EL (cell line): ENCODE results near the gene ANKS1B.

Experiments used
- DNase-seq: peaks from one replicate; pipeline ENCODE4 v3.0.0-alpha.2; 2016

Gene ANKS1B

GRCh38 chr12:98908866-98909265, 1075.9 kb downstream of the ANKS1B start:
- DNase-seq, result no peak

DNA sequence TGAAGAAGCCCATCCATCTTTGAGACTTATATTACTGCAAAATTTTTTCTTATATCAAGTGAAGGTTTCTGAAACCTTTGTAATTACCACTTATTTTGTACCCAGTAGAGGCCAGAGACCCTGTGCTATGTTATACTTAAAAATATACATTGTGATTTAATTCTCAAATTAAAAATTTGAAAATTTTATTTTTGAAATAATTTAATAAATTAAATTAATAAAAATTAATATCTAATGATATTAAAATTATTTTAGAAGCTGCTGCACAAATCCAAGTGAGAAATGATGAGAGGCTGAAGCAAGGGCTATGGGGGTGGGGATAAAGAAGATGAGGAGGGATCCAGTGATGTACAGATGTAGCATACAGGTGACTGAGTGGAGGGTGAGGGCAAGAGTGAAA, 1080.9 kb downstream of the ANKS1B start:
- DNase-seq, result no peak

DNA sequence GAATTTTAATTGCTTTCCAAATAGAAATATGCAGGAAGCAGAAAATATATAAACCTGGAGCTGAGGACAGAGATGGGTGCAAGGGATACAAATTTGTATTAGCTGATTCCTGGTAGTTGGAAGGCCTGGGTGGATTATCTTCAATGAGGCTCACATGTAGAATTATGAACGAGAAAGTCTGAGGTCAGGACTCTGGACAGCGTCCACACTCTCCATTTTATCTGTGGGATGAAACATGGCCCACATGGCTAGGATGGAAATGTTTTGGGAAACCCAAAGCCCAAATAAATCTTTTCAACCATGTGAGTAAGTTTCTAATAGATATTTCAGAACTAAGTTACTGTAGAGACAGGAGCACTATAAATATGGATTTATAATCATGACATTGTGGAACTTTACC, 1083.5 kb downstream of the ANKS1B start:
- no peak for DNase-seq

DNA sequence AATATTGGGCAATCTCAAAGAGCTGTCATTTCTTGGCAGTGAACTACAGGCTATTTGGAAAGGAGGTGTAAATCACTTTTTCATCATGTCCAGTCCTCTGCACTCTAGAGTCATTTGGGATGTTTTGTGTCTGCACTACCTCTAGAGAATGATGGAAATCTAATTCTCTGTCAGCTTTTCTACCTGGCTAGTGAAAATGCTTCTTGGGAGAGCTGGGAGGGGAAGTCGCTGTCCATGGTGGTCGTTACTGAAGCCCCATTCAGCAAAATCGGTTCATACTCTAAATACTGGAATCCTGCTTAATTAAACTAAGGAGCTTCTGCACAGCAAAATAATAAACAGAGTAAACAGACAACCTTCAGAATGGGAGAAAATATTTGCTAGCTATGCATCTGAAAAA, 1087.8 kb downstream of the ANKS1B start:
- DNase-seq, result no peak

DNA sequence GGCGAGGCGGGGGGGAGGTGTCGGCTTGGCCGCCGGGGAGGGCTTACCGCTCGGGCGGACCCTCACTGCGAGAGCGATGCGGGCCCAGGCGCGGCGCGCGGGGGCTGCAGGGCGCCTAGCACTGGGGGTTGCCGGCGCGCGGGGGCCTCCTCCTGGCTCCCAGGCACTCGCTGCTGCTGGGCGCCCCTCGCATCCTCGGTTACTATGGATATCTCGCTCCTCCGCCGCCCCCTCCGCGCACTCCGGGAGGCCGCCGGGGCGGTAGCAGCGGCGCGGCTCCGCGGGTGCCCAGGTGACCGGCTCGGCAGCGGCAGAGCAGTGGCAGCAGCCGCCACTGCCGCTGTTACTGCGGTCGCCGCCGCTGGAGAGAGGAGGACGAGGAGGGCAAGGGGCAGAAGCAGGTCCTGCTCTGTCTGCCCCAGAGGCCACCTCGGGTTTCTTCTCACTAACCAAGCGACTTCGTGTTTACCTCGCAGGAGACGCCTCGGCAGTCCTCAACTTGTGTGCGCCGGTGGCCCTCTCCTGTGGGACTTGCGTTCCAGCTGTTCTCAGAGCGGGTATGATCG, 1089.6 kb downstream of the ANKS1B start:
- DNase-seq, result no peak

GRCh38 chr12:98894412-98895085, 1090.2 kb downstream of the ANKS1B start:
- DNase-seq, result no peak

DNA sequence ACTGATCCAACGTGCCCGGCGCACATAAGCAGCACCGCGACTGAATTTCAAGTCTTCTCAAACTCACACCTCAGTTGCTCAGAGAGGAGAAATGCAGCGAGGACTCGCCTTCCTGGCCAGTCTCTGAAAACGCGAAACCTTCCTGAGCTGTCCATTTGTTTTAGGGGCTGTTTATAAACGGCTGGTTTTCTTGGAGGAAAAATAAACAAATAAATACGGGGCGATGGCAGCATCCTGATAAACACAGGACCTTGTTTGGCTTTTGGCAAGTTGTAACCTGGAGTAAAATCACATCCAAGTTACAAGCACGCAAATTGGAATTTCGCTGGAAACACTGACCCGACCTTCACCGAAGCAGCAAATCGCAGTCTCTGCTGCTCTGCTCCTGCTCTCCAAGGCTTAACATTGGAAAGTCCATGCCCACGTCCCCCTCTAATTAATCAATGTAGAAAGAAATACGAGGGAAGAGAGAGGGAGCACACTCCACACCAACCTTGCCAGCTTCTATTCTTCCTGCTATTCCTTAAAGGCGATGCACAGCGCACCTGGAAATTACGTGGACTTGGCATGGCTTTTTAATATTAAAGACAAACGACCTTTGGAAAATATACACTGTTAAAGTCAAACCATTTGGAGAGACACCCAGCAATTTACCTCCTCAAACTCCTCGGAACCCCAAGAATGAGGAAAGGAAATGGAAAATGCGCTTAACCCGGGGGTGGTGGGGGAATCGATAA, 1090.9 kb downstream of the ANKS1B start:
- no peak for DNase-seq

DNA sequence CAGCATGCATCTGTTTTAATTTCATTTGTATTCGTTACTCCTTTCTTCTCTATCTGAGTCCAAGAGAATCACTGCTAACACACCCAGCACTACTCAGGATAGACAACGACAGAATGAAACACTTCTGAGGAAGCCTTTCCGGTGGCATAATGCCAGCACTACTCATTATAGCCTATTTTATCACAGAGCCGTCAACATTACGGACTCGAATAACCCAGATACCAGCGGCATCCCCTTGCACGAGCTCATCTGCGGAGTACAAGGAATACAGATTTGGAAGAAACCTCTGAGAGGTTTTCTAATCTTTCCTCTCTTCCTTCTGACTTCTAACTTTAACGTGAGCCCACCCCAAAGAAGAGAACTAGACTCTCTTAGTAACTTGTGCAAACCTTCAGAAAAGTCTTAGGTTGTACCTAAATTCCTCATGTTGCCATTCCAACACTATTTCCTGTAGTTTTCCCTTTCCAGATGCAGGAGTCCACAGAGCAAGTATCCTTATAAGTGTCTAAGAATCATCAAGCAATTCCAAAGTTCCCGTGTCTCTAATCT, 1091.5 kb downstream of the ANKS1B start:
- no peak for DNase-seq

DNA sequence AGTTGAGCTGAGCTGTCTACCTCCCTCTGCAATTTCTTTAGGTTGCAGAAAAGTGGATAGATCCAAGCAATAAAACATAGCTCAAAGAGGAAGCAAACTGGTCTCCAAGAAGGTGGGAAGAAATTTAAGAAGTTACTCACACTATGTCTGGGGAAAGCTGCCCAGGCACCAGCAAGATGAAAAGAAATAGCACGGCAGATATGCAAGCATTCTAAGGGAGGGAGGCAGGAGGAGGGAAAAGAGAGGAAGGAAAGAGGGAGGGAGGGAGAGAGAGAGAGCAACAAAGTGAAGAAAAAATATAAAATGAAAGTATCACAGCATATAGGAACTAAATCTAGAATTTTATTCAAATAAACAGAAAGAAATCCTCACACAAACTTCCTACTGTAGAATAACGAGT, 1099.0 kb downstream of the ANKS1B start:
- DNase-seq, result no peak

- no peak for DNase-seq
Observed at GRCh38 chr12:98883231-98883630, 1101.5 kb downstream of the ANKS1B start.

DNA sequence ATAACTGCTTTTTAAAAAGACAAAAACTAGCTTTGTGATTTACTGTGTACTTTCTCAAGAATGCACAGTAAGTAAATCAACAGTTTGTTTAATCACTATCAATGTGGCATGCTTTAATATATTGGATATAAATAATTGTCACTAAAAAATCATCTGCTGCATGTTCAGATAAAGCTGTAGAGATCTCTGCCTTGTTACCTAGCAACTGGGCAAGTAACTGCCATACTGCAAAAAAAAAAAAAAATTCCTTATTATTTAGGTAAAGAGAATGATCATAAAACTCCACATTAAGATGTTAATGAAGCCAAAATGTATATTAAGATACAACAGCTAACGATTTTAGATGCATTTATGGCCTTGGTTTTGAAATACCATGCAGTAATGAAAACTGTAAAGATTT, 1102.2 kb downstream of the ANKS1B start:
- no peak for DNase-seq

GRCh38 chr12:98873776-98874175, 1111.0 kb downstream of the ANKS1B start:
- DNase-seq, result no peak

GRCh38 chr12:98870504-98870903, 1114.2 kb downstream of the ANKS1B start:
- DNase-seq, result no peak

DNA sequence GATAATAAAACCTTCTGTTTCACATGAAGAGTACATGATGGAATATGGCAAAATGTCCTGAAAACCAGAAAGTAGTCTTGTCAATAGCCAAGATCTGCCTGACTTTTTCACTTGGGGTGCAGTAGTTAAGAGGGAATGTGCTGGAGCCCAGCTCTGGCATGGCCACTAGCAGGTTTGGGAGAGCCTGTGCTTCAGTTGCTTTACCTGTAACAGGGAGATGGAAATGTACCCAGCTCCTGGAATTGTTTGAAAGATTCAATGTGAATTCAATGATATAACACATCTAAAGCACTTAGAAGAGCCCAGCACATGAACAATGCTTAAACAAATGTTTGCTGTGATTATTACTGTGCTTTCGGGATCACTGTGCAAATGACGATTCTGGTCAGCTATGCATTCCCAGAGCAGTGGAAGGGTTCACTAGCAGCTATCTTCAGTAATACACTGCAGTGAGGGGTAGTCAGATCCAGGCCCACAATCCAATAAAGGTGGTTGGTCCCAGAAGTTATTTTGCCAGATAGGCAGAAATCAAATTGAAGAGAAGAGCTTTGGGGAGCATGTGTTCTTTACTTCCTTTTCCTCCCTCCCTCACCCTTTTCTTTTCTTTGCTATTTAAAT, 1114.7 kb downstream of the ANKS1B start:
- no peak for DNase-seq

DNA sequence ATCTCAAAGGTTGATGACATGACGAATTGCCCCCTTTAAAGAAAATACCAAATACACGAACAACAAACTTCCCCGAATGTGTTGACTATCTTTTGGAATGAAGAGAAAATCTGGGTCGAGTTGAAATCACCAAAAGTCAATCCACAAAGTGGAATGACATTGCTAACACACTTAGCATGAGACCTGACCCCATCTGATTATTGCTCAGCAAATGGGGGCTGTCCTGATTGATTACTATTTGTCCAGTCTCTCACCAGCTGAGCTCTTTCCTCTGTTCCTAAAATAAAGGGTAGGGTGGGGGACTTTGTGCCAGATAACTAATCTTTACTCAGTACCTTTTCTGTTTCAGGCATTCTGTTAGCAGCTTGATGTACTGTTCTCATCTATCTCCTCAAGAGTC, 1116.2 kb downstream of the ANKS1B start:
- DNase-seq, result no peak

- no peak for DNase-seq
Observed at GRCh38 chr12:98868076-98868475, 1116.7 kb downstream of the ANKS1B start.

DNA sequence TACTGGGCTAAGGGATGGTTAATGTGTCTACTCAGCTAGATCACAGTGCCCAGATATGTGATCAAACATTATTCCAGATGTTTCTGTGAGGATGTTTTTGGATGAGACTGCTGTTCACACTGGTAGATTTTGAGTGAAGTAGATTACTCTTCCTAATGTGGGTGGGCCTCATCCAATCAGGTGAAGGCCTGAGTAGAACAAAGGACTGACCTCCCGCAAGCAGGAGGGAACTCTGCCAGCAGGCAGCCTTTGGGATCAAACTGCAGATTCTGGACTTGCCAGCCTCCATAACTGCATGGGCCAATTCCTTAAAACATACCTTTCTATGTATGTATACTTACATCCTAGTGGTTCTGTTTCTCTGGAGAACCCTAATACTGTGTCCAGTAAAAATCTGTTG, 1120.4 kb downstream of the ANKS1B start:
- DNase-seq, result no peak

GRCh38 chr12:98863167-98863566, 1121.6 kb downstream of the ANKS1B start:
- no peak for DNase-seq

DNA sequence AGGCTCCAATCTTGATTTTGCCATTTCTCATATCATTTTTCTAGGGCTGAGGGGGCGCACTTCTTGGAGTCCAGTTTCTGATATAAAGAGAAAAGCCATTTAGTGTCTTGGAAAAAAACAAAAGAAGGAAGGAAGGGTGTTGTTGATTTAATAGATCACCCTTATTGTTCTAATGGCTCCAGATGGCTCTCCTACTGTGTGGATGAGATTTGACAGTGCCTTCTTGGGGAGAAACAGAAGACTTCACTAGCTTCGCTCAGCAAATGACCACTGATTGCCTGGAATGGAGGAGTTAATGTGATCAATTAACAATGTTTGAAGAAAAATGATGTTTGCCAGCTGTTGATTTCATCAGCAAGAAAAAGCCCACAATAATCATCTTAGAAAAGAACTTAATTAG, 1123.5 kb downstream of the ANKS1B start:
- DNase-seq, result no peak

DNA sequence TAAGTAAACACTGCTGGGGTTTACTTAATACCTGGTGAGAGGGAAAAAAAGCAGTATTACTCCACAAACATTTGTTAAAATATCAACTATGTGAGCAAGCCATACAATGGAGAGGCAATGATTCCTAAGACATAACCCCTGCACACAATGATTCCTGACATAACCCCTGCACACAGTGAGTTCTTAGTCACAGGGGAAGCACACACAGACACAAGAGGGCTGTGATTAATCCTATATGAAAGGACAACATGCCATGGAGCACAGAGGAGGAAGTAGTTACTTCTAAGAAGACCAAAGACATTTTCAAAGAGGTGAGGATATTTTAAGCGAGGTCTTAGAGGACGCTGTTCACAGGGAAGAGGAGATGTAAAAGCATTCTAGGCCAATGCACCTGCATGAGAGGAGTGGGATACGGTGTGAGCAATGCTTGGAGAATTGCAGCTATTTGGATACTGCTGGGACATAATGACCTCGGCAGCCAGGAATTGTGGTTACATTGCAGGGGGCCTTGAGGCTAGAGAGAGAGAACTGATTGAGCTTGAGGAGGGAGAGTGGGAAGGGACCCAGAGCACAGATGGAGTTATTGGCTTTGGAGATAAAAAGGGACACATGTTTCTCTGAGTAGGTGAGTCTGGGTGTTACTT, 1127.7 kb downstream of the ANKS1B start:
- peak; percentile 6 for DNase-seq

DNA sequence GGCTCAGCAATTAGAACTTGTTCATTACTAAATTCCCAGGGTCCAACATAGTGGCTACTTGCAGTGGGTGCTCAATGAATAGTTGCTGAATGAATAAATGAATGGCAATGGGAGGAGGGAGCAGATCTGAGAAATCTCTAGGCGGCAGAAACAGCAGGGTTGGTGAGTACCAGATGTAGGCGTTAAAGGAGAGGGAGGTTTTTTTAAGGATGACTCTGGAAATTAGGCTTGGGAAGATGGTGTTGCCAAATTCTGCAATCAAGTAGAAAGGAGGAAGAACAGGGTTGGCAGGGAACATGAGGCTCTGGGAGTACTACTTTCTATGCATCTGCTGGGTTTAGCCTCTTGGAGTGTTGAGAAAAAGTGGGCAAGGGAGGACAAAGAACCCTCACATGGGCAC, 1132.6 kb downstream of the ANKS1B start:
- no peak for DNase-seq

DNA sequence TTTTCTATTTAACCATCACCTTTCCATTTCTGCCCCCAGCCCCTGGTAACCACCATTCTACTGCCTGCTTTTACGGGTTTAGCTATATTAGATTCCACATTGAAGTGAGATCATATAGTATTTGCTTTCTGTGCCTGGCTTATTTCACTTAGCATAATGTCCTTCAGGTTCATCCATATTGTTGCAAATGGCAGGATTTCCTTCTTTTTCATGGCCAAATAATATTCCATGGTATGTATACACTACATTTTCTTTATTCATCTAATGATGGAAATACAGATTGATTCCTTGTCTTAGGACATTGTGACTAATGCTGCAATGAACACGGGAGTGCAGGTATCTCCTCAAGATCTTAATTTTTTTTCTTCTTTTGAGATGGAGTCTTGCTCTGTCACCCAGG, 1137.5 kb downstream of the ANKS1B start:
- no peak for DNase-seq

- DNase-seq, result no peak
Observed at GRCh38 chr12:98845957-98846356, 1138.8 kb downstream of the ANKS1B start.
